H1 (cell line): ENCODE measurements around the gene ARHGEF39. TPM values are rescaled to one million over a fixed set of nuclear protein-coding genes. Genes with fewer than 3 reads are reported as not detected.

Experiments used
- CTCF ChIA-PET: fragments of 300-600 bp; sonication (Branson Sonifier 250); formaldehyde crosslinking; loops from one replicate; lab custom pipeline; 2021; ENCODE audit not compliant: partially characterized antibody; lab: Charles Lee
- POLR2A ChIA-PET: fragments of 300-600 bp; sonication (Branson Sonifier 250); formaldehyde crosslinking; loops from one replicate; lab custom pipeline; 2021; ENCODE audit warnings: inconsistent platforms; ENCODE audit not compliant: partially characterized antibody; lab: Charles Lee
- DNase-seq, 2 experiments: peaks; one replicate each; pipeline versions ENCODE4 v3.0.0 to v3.0.0-alpha.2; 2010 to 2022; ENCODE audit warnings: low spot score in 2 of 2, low read depth in 1 of 2, mixed read lengths in 1 of 2
- FAIRE-seq: peaks from 2 replicates; lab custom pipeline; 2011; peaks lifted over from hg19 to GRCh38; lab: Jason Lieb, UNC
- H2AFZ ChIP-seq: 2 replicates; pipeline ENCODE4 v1.8.1; 2012; ENCODE audit warnings: low read length, inconsistent platforms
- H2AK5ac ChIP-seq: 2 replicates; pipeline ENCODE4 v1.6.1; 2013; ENCODE audit warnings: low read depth, low read length
- H2BK120ac ChIP-seq: replicated peaks from 2 replicates; pipeline ENCODE3; 2013; ENCODE audit warnings: low read depth, low read length, inconsistent platforms
- H2BK12ac ChIP-seq: 2 replicates; pipeline ENCODE4 v1.6.1; 2013; ENCODE audit warnings: low read depth, low read length
- H2BK15ac ChIP-seq: 2 replicates; pipeline ENCODE4 v1.6.1; 2013; ENCODE audit warnings: low read length
- H2BK20ac ChIP-seq: 2 replicates; pipeline ENCODE4 v1.6.1; 2013; ENCODE audit warnings: low read length
- H2BK5ac ChIP-seq: 2 replicates; pipeline ENCODE4 v1.6.1; 2013; ENCODE audit warnings: low read depth, low read length
- H3K14ac ChIP-seq: 2 replicates; pipeline ENCODE4 v1.6.1; 2013; ENCODE audit warnings: inconsistent platforms; ENCODE audit not compliant: insufficient read length
- H3K18ac ChIP-seq: 2 replicates; pipeline ENCODE4 v1.6.1; 2013; ENCODE audit warnings: low read length; ENCODE audit errors: extremely low read depth
- H3K23ac ChIP-seq: 2 replicates; pipeline ENCODE4 v1.6.1; 2013; ENCODE audit warnings: inconsistent platforms; ENCODE audit not compliant: insufficient read length
- H3K23me2 ChIP-seq: 2 replicates; pipeline ENCODE4 v1.6.1; 2013; ENCODE audit warnings: low read depth, low read length
- H3K27ac ChIP-seq: 2 replicates; pipeline ENCODE4 v1.6.1; 2011; ENCODE audit warnings: low read depth, low read length, inconsistent platforms
- H3K27me3 ChIP-seq, 4 experiments: replicated peaks in 1 of 4; 1 replicate in 1 of 4; 2 replicates in 3 of 4; pipeline versions ENCODE4 v1.6.1 to v1.8.1; 2011 to 2013; ENCODE audit warnings: low read length in 3 of 4, mild to moderate bottlenecking in 3 of 4, inconsistent platforms in 2 of 4, mixed read lengths in 2 of 4, moderate library complexity in 1 of 4; ENCODE audit not compliant: control insufficient read depth in 3 of 4, insufficient read depth in 3 of 4; ENCODE audit errors: extremely low read depth in 1 of 4
- H3K36me3 ChIP-seq, 4 experiments: 2 replicates each; pipeline versions ENCODE4 v1.6.1 to v1.8.1; 2011 to 2013; ENCODE audit warnings: mild to moderate bottlenecking in 4 of 4, low read length in 3 of 4, moderate library complexity in 2 of 4, control low read depth in 1 of 4, inconsistent platforms in 1 of 4; ENCODE audit not compliant: insufficient read depth in 4 of 4, control insufficient read depth in 2 of 4
- H3K4ac ChIP-seq: replicated peaks from 2 replicates; pipeline ENCODE3; 2013; ENCODE audit warnings: low read length, low read depth, mixed read lengths, inconsistent platforms; ENCODE audit not compliant: insufficient read length
- H3K4me1 ChIP-seq, 4 experiments: replicated peaks in 1 of 4; 1 replicate in 1 of 4; 2 replicates in 3 of 4; pipeline versions ENCODE4 v1.6.1 to v1.8.1; 2011 to 2013; ENCODE audit warnings: low read length in 3 of 4, inconsistent platforms in 2 of 4, mixed read lengths in 1 of 4; ENCODE audit not compliant: insufficient read depth in 4 of 4, control insufficient read depth in 3 of 4
- H3K4me2 ChIP-seq, 2 experiments: 2 replicates each; pipeline versions ENCODE4 v1.6.1 to v1.8.1; 2011 to 2013; ENCODE audit warnings: low read depth in 2 of 2, low read length in 2 of 2, control low read depth in 1 of 2, inconsistent platforms in 1 of 2, mild to moderate bottlenecking in 1 of 2; ENCODE audit not compliant: insufficient read depth in 1 of 2
- H3K4me3 ChIP-seq, 4 experiments: fragments of 200-600, 300-600 bp in 1 of 4; sonication (generic), shearing (Covaris generic), sonication (Bioruptor Twin) in 1 of 4; 2 replicates each; pipeline versions ENCODE4 v1.5.1 to v1.8.1; 2011 to 2016; ENCODE audit warnings: low read length in 4 of 4, low read depth in 3 of 4, control low read depth in 2 of 4, inconsistent platforms in 2 of 4, mild to moderate bottlenecking in 2 of 4, mixed read lengths in 1 of 4, moderate library complexity in 1 of 4; ENCODE audit not compliant: insufficient read depth in 2 of 4; ENCODE audit errors: extremely low read depth in 1 of 4
- H3K56ac ChIP-seq: replicated peaks from 2 replicates; pipeline ENCODE3; 2013; ENCODE audit warnings: low read depth, mild to moderate bottlenecking, mixed read lengths, low read length, inconsistent platforms; ENCODE audit not compliant: insufficient read length
- H3K79me1 ChIP-seq: 2 replicates; pipeline ENCODE4 v1.6.1; 2013; ENCODE audit warnings: low read depth, low read length, control low read depth
- H3K79me2 ChIP-seq, 2 experiments: 2 replicates each; pipeline versions ENCODE4 v1.6.1 to v1.8.1; 2012 to 2013; ENCODE audit warnings: low read length in 2 of 2, mild to moderate bottlenecking in 2 of 2, inconsistent platforms in 1 of 2; ENCODE audit not compliant: insufficient read depth in 2 of 2, control insufficient read depth in 1 of 2
- H3K9ac ChIP-seq, 4 experiments: replicated peaks in 1 of 4; 1 replicate in 1 of 4; 2 replicates in 3 of 4; pipeline versions ENCODE4 v1.6.1 to v1.8.1; 2011 to 2013; ENCODE audit warnings: low read depth in 3 of 4, low read length in 3 of 4, control low read depth in 2 of 4, mild to moderate bottlenecking in 2 of 4, moderate library complexity in 2 of 4, inconsistent platforms in 1 of 4; ENCODE audit errors: extremely low read depth in 1 of 4
- H3K9me3 ChIP-seq, 2 experiments: 2 replicates each; pipeline versions ENCODE4 v1.6.1 to v1.8.1; 2012 to 2013; ENCODE audit warnings: mild to moderate bottlenecking in 2 of 2, moderate library complexity in 2 of 2, control low read depth in 1 of 2, inconsistent platforms in 1 of 2, low read depth in 1 of 2, low read length in 1 of 2, mixed read lengths in 1 of 2; ENCODE audit not compliant: insufficient read depth in 2 of 2
- H4K20me1 ChIP-seq, 2 experiments: replicated peaks in 1 of 2; 2 replicates each; pipeline versions ENCODE3 to v1.8.1; 2011 to 2013; ENCODE audit warnings: inconsistent platforms in 2 of 2, low read length in 2 of 2, mild to moderate bottlenecking in 1 of 2; ENCODE audit not compliant: insufficient read depth in 2 of 2, control insufficient read depth in 1 of 2
- H4K5ac ChIP-seq: 2 replicates; pipeline ENCODE4 v1.6.1; 2013; ENCODE audit warnings: low read length, low read depth, mixed read lengths, inconsistent platforms; ENCODE audit not compliant: insufficient read length
- H4K8ac ChIP-seq: 2 replicates; pipeline ENCODE4 v1.8.0; 2013; ENCODE audit warnings: mild to moderate bottlenecking, moderate library complexity, low read length, inconsistent platforms; ENCODE audit not compliant: insufficient read depth; ENCODE audit errors: extremely low read depth
- H4K91ac ChIP-seq: replicated peaks from 2 replicates; pipeline ENCODE3; 2013; ENCODE audit warnings: low read length, mixed read lengths, inconsistent platforms; ENCODE audit not compliant: insufficient read length
- BCL11A ChIP-seq, 2 experiments: IDR thresholded peaks; one replicate each; pipeline ENCODE4 v1.6.1; 2011; ENCODE audit warnings: low read depth in 2 of 2, low read length in 2 of 2, mild to moderate bottlenecking in 2 of 2
- CHD2 ChIP-seq: IDR thresholded peaks from 2 replicates; pipeline ENCODE4 v1.6.1; 2012; ENCODE audit warnings: low read length, improper control_type of control experiment
- EZH2 ChIP-seq: fragments of 200-600 bp; sonication (generic); IDR thresholded peaks from 2 replicates; pipeline ENCODE4 v1.7.1; 2012; ENCODE audit warnings: low read depth, mild to moderate bottlenecking, moderate library complexity, low read length, inconsistent platforms; ENCODE audit not compliant: severe bottlenecking
- GABPA ChIP-seq: IDR thresholded peaks from 2 replicates; pipeline ENCODE4 v1.6.1; 2011; ENCODE audit warnings: mild to moderate bottlenecking, low read length, moderate library complexity, borderline replicate concordance; ENCODE audit not compliant: insufficient read depth
- HDAC6 ChIP-seq: IDR thresholded peaks from one replicate; pipeline ENCODE4 v1.7.1; 2012; ENCODE audit warnings: low read depth, mild to moderate bottlenecking, inconsistent platforms, low read length, moderate library complexity
- POU5F1 ChIP-seq: IDR thresholded peaks from 2 replicates; pipeline ENCODE4 v1.6.1; 2011; ENCODE audit warnings: low read depth, mild to moderate bottlenecking, low read length, moderate library complexity
- RAD21 ChIP-seq, 2 experiments: IDR thresholded peaks in 1 of 2; conservative IDR thresholded peaks in 1 of 2; 2 replicates each; pipeline ENCODE4 v1.6.1; 2011; ENCODE audit warnings: low read depth in 2 of 2, low read length in 2 of 2, improper control_type of control experiment in 1 of 2, inconsistent platforms in 1 of 2, mild to moderate bottlenecking in 1 of 2, moderate library complexity in 1 of 2
- RXRA ChIP-seq: IDR thresholded peaks from 2 replicates; pipeline ENCODE4 v1.6.1; 2011; ENCODE audit warnings: low read depth, mild to moderate bottlenecking, low read length, moderate library complexity; ENCODE audit not compliant: insufficient read depth
- SIX5 ChIP-seq: IDR thresholded peaks from 2 replicates; pipeline ENCODE4 v1.6.1; 2011; ENCODE audit warnings: mild to moderate bottlenecking, low read depth, low read length
- TAF1 ChIP-seq: IDR thresholded peaks from 2 replicates; pipeline ENCODE4 v1.6.1; 2011; ENCODE audit warnings: mild to moderate bottlenecking, low read depth, low read length
- TBP ChIP-seq: IDR thresholded peaks from 2 replicates; pipeline ENCODE4 v1.6.1; 2011; ENCODE audit warnings: low read depth, low read length, improper control_type of control experiment
- TEAD4 ChIP-seq: IDR thresholded peaks from 2 replicates; pipeline ENCODE4 v1.6.1; 2012; ENCODE audit warnings: low read depth, low read length, inconsistent platforms, mixed read lengths
- WGBS, 2 experiments: shearing (Covaris generic) in 1 of 2; methylation state at CpG; one replicate each; pipeline versions ENCODE4 v1.1.6 to v1.1.7; 2013 to 2015; ENCODE audit warnings: low lambda C conversion rate in 2 of 2, mixed read lengths in 2 of 2, inconsistent platforms in 1 of 2, low coverage in 1 of 2, missing lambda C conversion rate in 1 of 2; ENCODE audit not compliant: insufficient replicate concordance in 2 of 2, insufficient coverage in 1 of 2, insufficient read length in 1 of 2; ENCODE audit errors: extremely low coverage in 1 of 2, missing lambda C conversion rate in 1 of 2; 5-methylcytosine and 5-hydroxymethylcytosine counted together
- polyA plus RNA-seq, 7 experiments: library from polyadenylated mRNA; depleted of rRNA in 3 of 7; stranded (reverse) in 5 of 7; unstranded in 2 of 7; fragments of >200 nt in 5 of 7; fragments of 200-250 nt in 2 of 7; gene quantifications; 1 replicate in 5 of 7; 2 replicates in 1 of 7; 4 replicates in 1 of 7; pipeline versions ENCODE4 v1.2.1 to v1.2.3, GENCODE V29; 2011 to 2013; ENCODE audit warnings: missing spikeins in 2 of 7, mixed read lengths in 2 of 7
- total RNA-seq: library from RNA; stranded (reverse); fragmentation: NEBNext Ultra II Directional; extraction: Animal tissue kit (Norgen Biotek cat#: 25700); gene quantifications from 2 replicates; pipeline ENCODE4 v1.2.1, GENCODE V29; 2021
- TF ChIP-seq, protein P1 (sequence below): IDR thresholded peaks from 2 replicates; pipeline ENCODE4 v1.6.1; 2011; ENCODE audit warnings: low read length, improper control_type of control experiment

Gene ARHGEF39
- total and polyA plus RNA-seq, 2 of the 8 experiments (the other 6 are each of a cell fraction or from before 2014, with no cell fraction given), result 18.6 to 18.7 TPM

DNA sequence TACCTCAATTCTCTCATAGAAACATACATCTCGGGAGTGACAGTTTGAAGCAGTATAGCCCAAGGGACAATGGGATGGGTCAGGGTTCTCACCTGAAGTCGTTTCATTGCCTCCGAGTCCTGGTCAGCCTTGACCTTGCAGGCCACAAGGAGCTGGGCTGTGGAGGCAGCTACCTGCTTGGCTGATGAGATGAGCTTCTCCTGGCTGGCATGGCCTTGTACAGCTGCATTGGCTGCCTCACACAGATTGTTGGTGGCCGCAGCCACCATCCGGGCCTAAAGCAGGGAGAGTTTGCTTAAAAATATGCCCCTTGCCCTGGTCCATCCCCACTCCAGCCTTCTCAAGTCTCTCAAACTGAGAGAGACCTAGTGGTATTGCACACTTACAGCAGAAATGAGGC lies 33.2 kb upstream of the ARHGEF39 start:
- no peak overlapping the region for H4K91ac ChIP-seq
- 91% methylated on average over 5 of the region's 5 CpGs; no CpG with 5 or more reads in 1 of the 2 experiments for WGBS, 2 experiments
- no peak overlapping the region for H3K27ac ChIP-seq
- TF ChIP-seq TAF1, result no peak
- TF ChIP-seq POU5F1, result no peak
- TF ChIP-seq SIX5, result no peak
- TF ChIP-seq EZH2, result no peak
- no peak for TF ChIP-seq TBP
- no peak for TF ChIP-seq RXRA
- no peak for TF ChIP-seq TEAD4
- TF ChIP-seq GABPA, result no peak
- TF ChIP-seq, protein P1, sequence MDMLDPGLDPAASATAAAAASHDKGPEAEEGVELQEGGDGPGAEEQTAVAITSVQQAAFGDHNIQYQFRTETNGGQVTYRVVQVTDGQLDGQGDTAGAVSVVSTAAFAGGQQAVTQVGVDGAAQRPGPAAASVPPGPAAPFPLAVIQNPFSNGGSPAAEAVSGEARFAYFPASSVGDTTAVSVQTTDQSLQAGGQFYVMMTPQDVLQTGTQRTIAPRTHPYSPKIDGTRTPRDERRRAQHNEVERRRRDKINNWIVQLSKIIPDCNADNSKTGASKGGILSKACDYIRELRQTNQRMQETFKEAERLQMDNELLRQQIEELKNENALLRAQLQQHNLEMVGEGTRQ, result no peak
- TF ChIP-seq CHD2, result no peak
- no peak for TF ChIP-seq BCL11A (IDR thresholded peaks at IDR 0.05; ENCODE audit: low read depth in 2 of 2, low read length in 2 of 2)
- no peak for TF ChIP-seq HDAC6
- TF ChIP-seq RAD21 (IDR thresholded peaks at IDR 0.05 in 1 of 2, conservative IDR thresholded peaks at IDR 0.05 in 1 of 2; ENCODE audit: low read depth in 2 of 2, low read length in 2 of 2), result no peak

More for the DNA sequence above, 33.2 kb upstream of the ARHGEF39 start:
- no peak overlapping the region for H2BK20ac ChIP-seq
- no peak overlapping the region for H3K56ac ChIP-seq
- no peak overlapping the region for H4K5ac ChIP-seq
- no peak overlapping the region for H3K14ac ChIP-seq
- DNase-seq, result no peak
- no peak overlapping the region for H3K4ac ChIP-seq
- POLR2A ChIA-PET, result interaction anchor here (1.4 to 14.9 kb wide), 2 partner anchors 9 to 30 kb away, joined by 3 to 158 read pairs; partner anchors contain the start of genes CREB3 and TLN1
- no peak overlapping the region for H2BK12ac ChIP-seq
- no peak overlapping the region for H2BK15ac ChIP-seq
- H3K79me1 ChIP-seq, result no peaks in the 10 kb centered on the region
- peaks cover 33 to 49% (median 48%) of the 10 kb centered on the region in 4 experiments for H3K36me3 ChIP-seq
- no peak overlapping the region for H3K18ac ChIP-seq
- H3K9me3 ChIP-seq, result no peaks in the 10 kb centered on the region
- no peak overlapping the region for H3K23ac ChIP-seq
- H3K23me2 ChIP-seq, result no peaks in the 10 kb centered on the region
- no peaks in the 10 kb centered on the region for H3K4me1 ChIP-seq
- no peak overlapping the region for H2AK5ac ChIP-seq
- H4K8ac ChIP-seq, result no peak overlapping the region
- no peak for FAIRE-seq
- H2BK120ac ChIP-seq, result no peak overlapping the region
- H2AFZ ChIP-seq, result no peak overlapping the region
- H3K79me2 ChIP-seq, result no peaks in the 10 kb centered on the region
- H3K9ac ChIP-seq, result no peak overlapping the region
- CTCF ChIA-PET, result interaction anchor here (0.5 to 14.1 kb wide), 13 partner anchors 10 to 225 kb away, joined by 3 to 347 read pairs (median 25); partner anchors contain the start of genes ARHGEF39, CA9, CCDC107 and RMRP
- H3K4me3 ChIP-seq, result no peak overlapping the region
- H3K27me3 ChIP-seq, result no peaks in the 10 kb centered on the region
- H4K20me1 ChIP-seq, result peaks cover 3 to 7% of the 10 kb centered on the region in 2 experiments
- no peak overlapping the region; the same call in 1 of the 2 replicates for H2BK5ac ChIP-seq
- no peak overlapping the region for H3K4me2 ChIP-seq
